Neural progenitor cell (in vitro differentiated cells): ENCODE data around the gene GUCD1. TPM values are rescaled to one million over a fixed set of nuclear protein-coding genes. Genes with fewer than 3 reads are reported as not detected.
"Not testable (repeated sequence)": the region's sequence is repeated elsewhere in the genome, so short reads cannot be mapped to it uniquely, and the experiment has no call there.

ENCODE experiments used
- DNase-seq: peaks from one replicate; pipeline ENCODE4 v3.0.0-alpha.2; 2016; ENCODE audit warnings: low spot score
- H2AFZ ChIP-seq: fragments of 200-600 bp; sonication (generic); replicated peaks from 2 replicates; pipeline ENCODE4 v1.6.1; 2016; ENCODE audit warnings: antibody characterized with exemption
- H3F3A ChIP-seq: fragments of 200-600 bp; sonication (generic); 2 replicates; pipeline ENCODE4 v1.6.1; 2016; ENCODE audit warnings: antibody characterized with exemption, low read depth
- H3K27ac ChIP-seq: fragments of 200-600 bp; sonication (generic); 2 replicates; pipeline ENCODE4 v1.5.1; 2016; ENCODE audit warnings: mild to moderate bottlenecking
- H3K27me3 ChIP-seq: fragments of 200-600 bp; sonication (generic); 2 replicates; pipeline ENCODE4 v1.6.1; 2016; ENCODE audit warnings: mild to moderate bottlenecking, moderate library complexity
- H3K36me3 ChIP-seq: fragments of 200-600 bp; sonication (generic); 2 replicates; pipeline ENCODE4 v1.5.1; 2016
- H3K4me1 ChIP-seq: fragments of 200-600 bp; sonication (generic); 2 replicates; pipeline ENCODE4 v1.6.1; 2016; ENCODE audit warnings: mixed run types
- H3K4me2 ChIP-seq: fragments of 200-600 bp; sonication (generic); 2 replicates; pipeline ENCODE4 v1.6.1; 2016
- H3K4me3 ChIP-seq: fragments of 200-600 bp; sonication (generic); 2 replicates; pipeline ENCODE4 v1.5.1; 2016
- H3K79me2 ChIP-seq: fragments of 200-600 bp; sonication (generic); 2 replicates; pipeline ENCODE4 v1.6.1; 2016; ENCODE audit warnings: low read depth
- H3K9ac ChIP-seq: fragments of 200-600 bp; sonication (generic); 2 replicates; pipeline ENCODE4 v1.6.1; 2016
- H3K9me3 ChIP-seq: fragments of 200-600 bp; sonication (generic); 2 replicates; pipeline ENCODE4 v1.5.1; 2016; ENCODE audit warnings: low read depth
- H4K20me1 ChIP-seq: fragments of 200-600 bp; sonication (generic); 2 replicates; pipeline ENCODE4 v1.6.1; 2016; ENCODE audit warnings: low read depth
- H3K27ac Mint-ChIP-seq: 3 replicates; pipeline ENCODE4 v1.8.0; 2021; ENCODE audit warnings: mixed read lengths
- H3K27me3 Mint-ChIP-seq: 2 replicates; pipeline ENCODE4 v1.8.0; 2022; ENCODE audit warnings: low read depth, mild to moderate bottlenecking, inconsistent platforms, moderate library complexity, mixed read lengths; ENCODE audit not compliant: insufficient read depth
- H3K36me3 Mint-ChIP-seq: 3 replicates; pipeline ENCODE4 v1.8.0; 2021; ENCODE audit warnings: mixed read lengths
- H3K4me1 Mint-ChIP-seq: 3 replicates; pipeline ENCODE4 v1.8.0; 2021; ENCODE audit warnings: mixed read lengths
- H3K4me3 Mint-ChIP-seq: 3 replicates; pipeline ENCODE4 v1.8.0; 2021; ENCODE audit warnings: mild to moderate bottlenecking, moderate library complexity, mixed read lengths
- H3K9me3 Mint-ChIP-seq: 3 replicates; pipeline ENCODE4 v1.8.0; 2020; ENCODE audit warnings: mixed read lengths
- EZH2 ChIP-seq: fragments of 200-600 bp; sonication (generic); IDR thresholded peaks from 2 replicates; pipeline ENCODE4 v1.6.1; 2017; ENCODE audit warnings: antibody characterized with exemption, mild to moderate bottlenecking, moderate library complexity
- EZH2phosphoT487 ChIP-seq: fragments of 200-600 bp; sonication (generic); IDR thresholded peaks from 2 replicates; pipeline ENCODE4 v1.6.1; 2017; ENCODE audit warnings: antibody characterized with exemption
- total RNA-seq: library from RNA; depleted of rRNA; stranded (reverse); fragments of >200 nt; gene quantifications from 2 replicates; pipeline ENCODE4 v1.2.3, GENCODE V29; 2015; ENCODE audit warnings: low replicate concordance
- TF ChIP-seq, protein P1 (sequence below): fragments of 200-600 bp; sonication (generic); IDR thresholded peaks from 2 replicates; pipeline ENCODE4 v1.5.1; 2017; ENCODE audit warnings: antibody characterized with exemption, mild to moderate bottlenecking

Gene GUCD1
- total RNA-seq = 31.0 and 62.3 TPM in 2 replicates

DNA sequence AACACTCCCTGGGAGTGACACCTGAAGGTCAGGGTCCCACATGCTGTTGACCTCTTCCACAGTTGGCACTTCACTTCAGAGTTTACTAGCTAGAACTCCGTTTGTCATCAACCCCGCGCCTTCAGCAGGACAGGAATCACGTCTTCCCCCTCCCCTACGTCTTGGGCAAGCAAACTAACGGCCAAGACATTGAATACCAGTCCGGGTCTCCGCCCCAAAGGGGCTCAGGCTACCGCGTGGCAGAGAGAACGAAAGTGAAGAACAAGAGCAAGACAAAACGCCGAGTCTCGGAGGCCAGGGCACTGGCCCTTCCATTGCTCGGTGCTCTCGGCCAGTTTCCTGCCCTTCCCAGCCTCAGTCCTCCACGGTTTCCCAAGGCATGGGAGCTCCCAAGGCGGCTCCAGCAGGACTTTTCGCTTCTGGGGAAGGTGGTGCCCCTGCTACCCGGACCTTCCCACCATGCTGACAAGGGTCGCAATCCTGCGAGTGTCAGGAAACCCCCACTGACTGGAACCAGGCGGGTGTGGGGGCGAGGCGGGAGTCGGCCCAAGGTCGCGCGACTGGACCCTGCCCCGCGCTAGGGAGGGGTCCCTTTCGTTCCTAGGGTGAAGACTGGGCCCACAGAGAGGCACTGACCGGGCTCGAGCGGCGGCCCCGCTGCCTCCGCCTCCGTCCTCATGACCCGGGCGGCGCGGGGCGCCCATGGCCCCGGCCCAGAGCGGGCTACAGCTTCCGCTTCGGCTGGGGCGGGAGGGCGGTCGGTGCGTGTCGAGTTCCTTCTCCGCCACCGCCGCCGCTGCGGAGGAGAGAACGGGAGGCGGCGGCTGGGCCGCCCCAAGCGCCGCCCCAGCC is at the start of gene GUCD1:
Gene GUCD1 (minus strand): TSS at position 826 of the 852 bp plus-strand sequence. CDS start 147 bp downstream, at position 679.
- peaks cover 8% of the 10 kb centered on the region for H3K36me3 Mint-ChIP-seq
- Histone ChIP-seq H3K4me1 (peaks cover 18% of the 10 kb centered on the region), H3K9ac (peak within 1 kb of the TSS; percentile 95), H4K20me1 (peaks cover 67% of the 10 kb centered on the region), H2AFZ (peak within 1 kb of the TSS; percentile 91), H3K36me3 (peaks cover 4% of the 10 kb centered on the region), H3K4me2 (peak within 1 kb of the TSS; percentile 99), H3K27ac (peak within 1 kb of the TSS; percentile 69), H3K4me3 (peak within 1 kb of the TSS; percentile 78), H3F3A (peaks cover 10% of the 10 kb centered on the region), H3K9me3 (no peaks in the 10 kb centered on the region), H3K27me3 (no peaks in the 10 kb centered on the region), H3K79me2 (peaks cover 92% of the 10 kb centered on the region)
- H3K4me1 Mint-ChIP-seq = peaks cover 36% of the 10 kb centered on the region
- peaks cover 2% of the 10 kb centered on the region for H3K27me3 Mint-ChIP-seq
- peak within 1 kb of the TSS; percentile 98 for H3K27ac Mint-ChIP-seq
- peaks cover 2% of the 10 kb centered on the region for H3K9me3 Mint-ChIP-seq
- DNase-seq = peak; percentile 55
- TF ChIP-seq EZH2 = no peak
- TF ChIP-seq EZH2phosphoT487 = no peak
- TF ChIP-seq, protein P1, sequence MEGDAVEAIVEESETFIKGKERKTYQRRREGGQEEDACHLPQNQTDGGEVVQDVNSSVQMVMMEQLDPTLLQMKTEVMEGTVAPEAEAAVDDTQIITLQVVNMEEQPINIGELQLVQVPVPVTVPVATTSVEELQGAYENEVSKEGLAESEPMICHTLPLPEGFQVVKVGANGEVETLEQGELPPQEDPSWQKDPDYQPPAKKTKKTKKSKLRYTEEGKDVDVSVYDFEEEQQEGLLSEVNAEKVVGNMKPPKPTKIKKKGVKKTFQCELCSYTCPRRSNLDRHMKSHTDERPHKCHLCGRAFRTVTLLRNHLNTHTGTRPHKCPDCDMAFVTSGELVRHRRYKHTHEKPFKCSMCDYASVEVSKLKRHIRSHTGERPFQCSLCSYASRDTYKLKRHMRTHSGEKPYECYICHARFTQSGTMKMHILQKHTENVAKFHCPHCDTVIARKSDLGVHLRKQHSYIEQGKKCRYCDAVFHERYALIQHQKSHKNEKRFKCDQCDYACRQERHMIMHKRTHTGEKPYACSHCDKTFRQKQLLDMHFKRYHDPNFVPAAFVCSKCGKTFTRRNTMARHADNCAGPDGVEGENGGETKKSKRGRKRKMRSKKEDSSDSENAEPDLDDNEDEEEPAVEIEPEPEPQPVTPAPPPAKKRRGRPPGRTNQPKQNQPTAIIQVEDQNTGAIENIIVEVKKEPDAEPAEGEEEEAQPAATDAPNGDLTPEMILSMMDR = no peak
- peak within 1 kb of the TSS; percentile 98 for H3K4me3 Mint-ChIP-seq

DNA sequence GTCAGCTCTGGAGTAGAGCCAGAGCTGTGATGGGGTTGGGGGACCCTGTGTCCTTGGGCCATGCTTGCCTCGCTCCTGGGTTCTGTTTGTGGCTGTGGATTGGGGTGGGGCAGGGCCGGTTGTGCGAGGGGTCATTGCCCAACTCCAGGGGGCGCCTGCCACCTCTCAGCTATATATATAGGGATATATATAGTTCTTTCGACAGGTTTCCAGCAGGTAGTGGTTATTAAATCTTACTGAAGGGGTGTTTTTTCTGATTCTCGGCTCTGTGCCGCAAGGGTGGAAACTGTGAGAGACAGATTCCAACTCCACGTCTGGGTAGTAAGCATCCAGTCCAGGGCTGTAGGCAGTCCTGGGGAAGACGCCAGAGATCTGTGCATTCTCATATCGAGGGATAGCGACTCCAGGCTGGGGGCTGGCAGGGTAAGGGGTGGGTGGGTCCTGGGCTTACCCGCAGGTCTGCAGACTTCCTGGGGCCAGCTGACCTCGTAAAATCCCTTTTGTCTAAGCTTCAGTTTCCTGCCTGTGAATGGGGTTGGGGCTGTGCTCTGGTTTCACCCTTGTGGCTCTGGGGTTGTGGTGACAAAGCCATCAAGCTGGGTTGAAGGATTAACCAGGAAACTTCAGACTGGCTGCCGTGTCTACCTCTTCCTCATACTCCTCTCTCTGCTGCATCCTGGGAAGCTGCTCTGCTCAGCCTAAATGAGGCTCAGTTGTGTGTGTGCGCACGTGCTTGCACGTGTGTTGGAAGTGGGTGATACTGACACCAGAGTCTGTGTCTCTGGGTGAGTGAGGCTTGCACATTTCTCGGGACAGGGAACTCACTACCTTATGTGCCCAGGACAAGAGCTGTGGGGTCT is 49.1 kb upstream of the GUCD1 start:
- peak; percentile 63 for DNase-seq
- TF ChIP-seq, protein P1 = peak; percentile 42
- H3K36me3 ChIP-seq, H2AFZ ChIP-seq, H3K9me3 ChIP-seq, H4K20me1 ChIP-seq, H3K27me3 ChIP-seq, H3K9ac ChIP-seq, H3K36me3 Mint-ChIP-seq, H3K79me2 ChIP-seq, H3K27me3 Mint-ChIP-seq, H3K9me3 Mint-ChIP-seq, H3K27ac ChIP-seq: not testable (repeated sequence)
- Histone ChIP-seq H3K4me2 (peak overlapping the region; percentile 73), H3F3A (peaks cover 29% of the 10 kb centered on the region), H3K4me3 (peak overlapping the region; percentile 28), H3K4me1 (peaks cover 18% of the 10 kb centered on the region)
- peaks cover 19% of the 10 kb centered on the region for H3K4me1 Mint-ChIP-seq
- peak overlapping the region; percentile 80 for H3K4me3 Mint-ChIP-seq
- peak overlapping the region; percentile 91 for H3K27ac Mint-ChIP-seq

DNA sequence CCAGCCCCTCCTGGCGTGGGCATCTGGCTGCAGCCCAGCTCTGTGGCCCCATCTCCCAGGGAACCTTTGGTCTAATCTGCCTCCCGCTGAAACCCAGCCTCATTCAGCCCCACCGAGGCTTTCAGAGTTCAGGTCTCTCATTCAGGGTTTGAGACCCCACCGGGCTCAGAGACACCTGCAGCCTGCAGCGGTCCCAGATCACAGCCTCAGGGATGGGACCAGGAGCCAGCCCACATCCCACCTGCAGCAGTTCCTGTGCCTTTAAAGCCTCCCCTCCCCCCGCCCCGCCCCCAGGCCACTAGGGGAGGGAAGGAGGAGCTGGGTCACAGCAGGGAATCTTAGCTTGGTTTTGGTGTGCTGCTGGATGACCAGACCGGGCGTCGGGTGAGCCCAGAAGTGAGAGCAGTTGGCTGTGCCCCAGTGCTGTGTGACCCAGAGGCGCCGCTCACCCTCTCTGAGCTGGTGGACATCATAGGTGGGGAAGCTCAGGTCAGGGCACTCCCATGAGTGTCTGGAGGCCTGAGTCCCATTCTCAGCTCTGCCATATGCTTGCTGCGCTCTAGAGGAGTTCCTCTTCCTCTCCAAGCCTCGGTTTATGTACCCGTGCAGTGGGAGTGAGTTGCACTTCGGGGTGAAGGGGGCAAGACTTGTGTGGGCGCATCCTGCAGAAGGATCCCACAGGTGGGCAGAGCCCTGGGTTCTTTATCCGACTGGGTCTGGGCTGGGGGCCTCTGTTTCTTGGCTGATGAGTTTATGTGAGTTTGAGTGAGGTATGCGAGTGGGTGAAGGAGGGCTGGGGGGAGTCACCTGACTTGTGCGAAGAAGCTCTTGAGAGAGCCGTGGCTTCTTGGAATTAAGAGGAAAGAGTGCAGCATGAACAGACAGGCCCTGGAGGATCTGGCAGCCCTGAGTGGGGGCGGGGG is 48.2 kb upstream of the GUCD1 start, which contains the start of gene GGT1:
Gene GGT1 (plus strand): TSS at position 347 of the 923 bp plus-strand sequence. CDS start 7,889 bp downstream, outside the sequence.
- not testable (repeated sequence) for H3K27me3 Mint-ChIP-seq

DNA sequence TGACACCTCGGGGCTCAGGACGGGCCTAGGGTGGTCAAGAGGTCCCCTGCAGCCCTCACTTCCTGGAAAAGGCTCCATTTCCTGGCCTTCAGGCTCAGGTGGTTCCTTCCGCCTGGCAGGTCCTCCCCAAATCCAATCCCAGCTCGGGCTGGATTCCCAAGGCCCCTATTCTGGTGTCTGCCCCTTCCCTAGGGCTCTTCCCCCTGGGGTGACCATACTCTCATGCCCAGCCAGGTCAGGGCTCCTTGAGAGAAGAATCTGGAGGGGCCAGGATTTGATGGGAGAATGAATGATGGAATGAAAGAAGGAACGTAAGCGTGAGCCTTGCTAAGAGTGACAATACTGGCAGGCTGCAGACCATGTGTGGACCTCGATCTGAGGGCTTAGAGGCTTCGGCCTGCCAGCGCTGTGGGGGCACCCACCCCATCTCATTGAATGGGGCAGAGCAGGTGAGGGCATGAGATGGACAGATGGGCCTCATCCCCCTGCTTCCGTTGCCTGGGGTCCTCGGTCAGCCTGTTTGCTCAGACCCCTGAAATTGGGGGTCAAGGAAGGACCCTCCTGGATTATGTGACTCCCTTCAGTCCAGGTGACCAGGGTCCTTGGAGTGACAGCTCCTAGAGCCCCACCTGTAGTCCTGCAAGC is 47.3 kb upstream of the GUCD1 start:
- not testable (repeated sequence) for DNase-seq, H3K4me2 ChIP-seq, H3K9me3 Mint-ChIP-seq, H3K79me2 ChIP-seq, H3K27me3 Mint-ChIP-seq, H3K9me3 ChIP-seq, H3K27ac ChIP-seq, H3K36me3 Mint-ChIP-seq, H3K9ac ChIP-seq, H3K27ac Mint-ChIP-seq, H2AFZ ChIP-seq, H3K27me3 ChIP-seq, H3K36me3 ChIP-seq, H4K20me1 ChIP-seq, H3K4me3 ChIP-seq, H3K4me3 Mint-ChIP-seq
- H3F3A ChIP-seq = peaks cover 29% of the 10 kb centered on the region
- H3K4me1 Mint-ChIP-seq = peaks cover 19% of the 10 kb centered on the region
- H3K4me1 ChIP-seq = peaks cover 18% of the 10 kb centered on the region

More for the DNA sequence above, 48.2 kb upstream of the GUCD1 start, which contains the start of gene GGT1:
- H3K4me2 ChIP-seq = peak within 1 kb of the TSS; percentile 73
- DNase-seq, H3K9ac ChIP-seq, H3K36me3 ChIP-seq, H3K79me2 ChIP-seq, H3K27me3 ChIP-seq, H2AFZ ChIP-seq, H3K9me3 Mint-ChIP-seq, H3K9me3 ChIP-seq, H3K27ac ChIP-seq, H4K20me1 ChIP-seq, H3K36me3 Mint-ChIP-seq: not testable (repeated sequence)
- Mint-ChIP-seq H3K4me1 (peaks cover 19% of the 10 kb centered on the region), H3K27ac (peak within 1 kb of the TSS; percentile 87), H3K4me3 (peak within 1 kb of the TSS; percentile 75)
- peak within 1 kb of the TSS; percentile 28 for H3K4me3 ChIP-seq
- peaks cover 29% of the 10 kb centered on the region for H3F3A ChIP-seq
- peaks cover 18% of the 10 kb centered on the region for H3K4me1 ChIP-seq
